Measurements from ENCODE around the gene TMEM163. TPM values are rescaled to one million over a fixed set of nuclear protein-coding genes. Genes with fewer than 3 reads are reported as not detected.
A peak's percentile ranks its signal among the peaks of the same experiment; 100 is the strongest.
"Not testable (repeated sequence)": the region's sequence is repeated elsewhere in the genome, so short reads cannot be mapped to it uniquely, and the experiment has no call there.

TMEM163 gene
- total RNA-seq, 1 donor from 2014 or later = 2.4 TPM

DNA sequence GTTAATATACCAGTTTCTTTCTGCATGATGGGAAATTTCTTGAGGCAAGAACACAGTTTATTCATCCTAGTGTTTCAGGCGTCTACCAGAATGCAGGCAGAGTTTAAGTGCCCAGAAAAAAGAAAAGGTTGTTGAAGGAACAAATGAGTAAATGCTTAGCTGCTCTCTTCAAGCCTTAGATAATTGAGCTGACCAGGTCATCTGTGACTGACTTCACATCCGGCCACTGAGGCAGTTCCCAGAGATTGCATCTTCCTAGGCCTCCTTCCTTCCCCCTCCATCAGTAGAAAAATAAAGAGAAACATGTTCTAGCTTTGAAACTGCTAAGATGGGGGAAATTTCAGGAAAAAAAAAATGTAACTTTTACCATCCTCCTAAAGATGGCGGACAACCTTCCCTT, 9.4 kb upstream of the TMEM163 start:
- no peak for DNase-seq (ENCODE audit: low read depth)
- Histone ChIP-seq H3K4me3 (ENCODE audit: low read depth, low read length) (no peak overlapping the region), H3K27me3 (ENCODE audit: control insufficient read depth, insufficient read depth, low read length) (no peaks in the 10 kb centered on the region), H3K36me3 (ENCODE audit: control insufficient read depth, insufficient read depth, low read length) (no peaks in the 10 kb centered on the region)
- TF ChIP-seq, protein P1, sequence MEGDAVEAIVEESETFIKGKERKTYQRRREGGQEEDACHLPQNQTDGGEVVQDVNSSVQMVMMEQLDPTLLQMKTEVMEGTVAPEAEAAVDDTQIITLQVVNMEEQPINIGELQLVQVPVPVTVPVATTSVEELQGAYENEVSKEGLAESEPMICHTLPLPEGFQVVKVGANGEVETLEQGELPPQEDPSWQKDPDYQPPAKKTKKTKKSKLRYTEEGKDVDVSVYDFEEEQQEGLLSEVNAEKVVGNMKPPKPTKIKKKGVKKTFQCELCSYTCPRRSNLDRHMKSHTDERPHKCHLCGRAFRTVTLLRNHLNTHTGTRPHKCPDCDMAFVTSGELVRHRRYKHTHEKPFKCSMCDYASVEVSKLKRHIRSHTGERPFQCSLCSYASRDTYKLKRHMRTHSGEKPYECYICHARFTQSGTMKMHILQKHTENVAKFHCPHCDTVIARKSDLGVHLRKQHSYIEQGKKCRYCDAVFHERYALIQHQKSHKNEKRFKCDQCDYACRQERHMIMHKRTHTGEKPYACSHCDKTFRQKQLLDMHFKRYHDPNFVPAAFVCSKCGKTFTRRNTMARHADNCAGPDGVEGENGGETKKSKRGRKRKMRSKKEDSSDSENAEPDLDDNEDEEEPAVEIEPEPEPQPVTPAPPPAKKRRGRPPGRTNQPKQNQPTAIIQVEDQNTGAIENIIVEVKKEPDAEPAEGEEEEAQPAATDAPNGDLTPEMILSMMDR (IDR thresholded peaks at IDR 0.05; ENCODE audit: insufficient read depth, low read length, poor library complexity, severe bottlenecking) = no peak

DNA sequence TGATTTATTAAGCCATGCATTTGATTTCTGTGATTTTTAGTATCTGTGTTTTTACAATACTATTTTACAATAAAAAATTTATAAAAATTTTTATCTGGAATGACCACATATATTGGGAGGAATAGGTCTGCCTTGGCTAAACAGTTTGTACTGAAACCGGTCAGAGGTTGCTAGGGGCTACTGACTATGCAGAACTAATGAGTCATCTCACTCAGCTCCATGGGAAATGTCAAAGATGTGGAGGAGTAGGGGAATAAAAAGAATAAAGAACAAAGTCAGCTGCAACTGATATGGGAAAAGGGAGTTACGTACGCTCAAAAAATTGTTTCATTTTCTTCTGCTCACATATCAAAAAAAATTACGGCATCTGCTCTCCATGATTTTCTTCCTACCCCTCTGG, 8.6 kb upstream of the TMEM163 start:
- DNase-seq (ENCODE audit: low read depth) = peak; percentile 62
- H3K27me3 ChIP-seq (ENCODE audit: control insufficient read depth, insufficient read depth, low read length) = no peaks in the 10 kb centered on the region
- TF ChIP-seq, protein P1 (IDR thresholded peaks at IDR 0.05; ENCODE audit: insufficient read depth, low read length, poor library complexity, severe bottlenecking) = no peak
- no peaks in the 10 kb centered on the region for H3K36me3 ChIP-seq (ENCODE audit: control insufficient read depth, insufficient read depth, low read length)
- no peak overlapping the region for H3K4me3 ChIP-seq (ENCODE audit: low read depth, low read length)

DNA sequence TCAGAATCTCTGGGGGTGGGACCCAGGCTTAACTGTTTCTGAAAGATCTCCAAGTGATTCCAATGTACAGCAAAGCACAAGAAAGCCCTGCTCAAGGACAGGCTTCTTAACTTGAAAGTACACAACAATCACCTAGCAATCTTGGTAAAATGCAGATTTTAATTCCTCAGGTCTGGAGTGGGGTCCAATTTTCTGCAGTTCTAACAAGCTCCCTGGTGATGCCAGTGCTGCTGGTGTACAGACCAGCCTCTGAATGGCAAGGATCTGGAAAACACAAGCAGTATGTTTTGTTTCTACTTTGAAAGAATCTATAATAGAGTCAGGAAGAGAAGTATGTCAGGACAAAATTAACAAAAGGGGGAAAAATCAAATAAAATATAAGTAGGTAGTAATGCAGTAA, 7.8 kb upstream of the TMEM163 start:
- no peak overlapping the region for H3K4me3 ChIP-seq (ENCODE audit: low read depth, low read length)
- no peak for DNase-seq (ENCODE audit: low read depth)
- H3K27me3 ChIP-seq (ENCODE audit: control insufficient read depth, insufficient read depth, low read length) = no peaks in the 10 kb centered on the region
- no peaks in the 10 kb centered on the region for H3K36me3 ChIP-seq (ENCODE audit: control insufficient read depth, insufficient read depth, low read length)
- TF ChIP-seq, protein P1 (IDR thresholded peaks at IDR 0.05; ENCODE audit: insufficient read depth, low read length, poor library complexity, severe bottlenecking) = no peak

DNA sequence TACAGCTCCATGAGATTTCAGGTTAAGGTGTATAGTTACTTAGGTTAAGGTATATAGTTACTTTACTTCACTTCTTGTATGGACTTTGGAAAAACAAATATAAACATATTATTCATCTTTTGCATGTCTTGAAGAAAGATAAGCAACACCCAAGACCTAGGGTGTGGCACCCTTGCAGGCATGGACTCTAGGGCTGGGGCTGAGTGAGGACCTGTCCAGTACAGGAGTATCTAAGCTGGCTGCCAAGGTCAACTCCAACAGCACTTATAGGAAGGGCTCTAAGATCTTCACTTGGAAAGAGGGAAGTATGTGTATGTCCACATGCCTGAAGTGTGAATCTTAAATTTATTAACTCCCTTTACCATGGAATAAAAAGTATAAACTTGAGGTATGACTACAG, 7.1 kb upstream of the TMEM163 start:
- no peaks in the 10 kb centered on the region for H3K36me3 ChIP-seq (ENCODE audit: control insufficient read depth, insufficient read depth, low read length)
- DNase-seq (ENCODE audit: low read depth) = no peak

DNA sequence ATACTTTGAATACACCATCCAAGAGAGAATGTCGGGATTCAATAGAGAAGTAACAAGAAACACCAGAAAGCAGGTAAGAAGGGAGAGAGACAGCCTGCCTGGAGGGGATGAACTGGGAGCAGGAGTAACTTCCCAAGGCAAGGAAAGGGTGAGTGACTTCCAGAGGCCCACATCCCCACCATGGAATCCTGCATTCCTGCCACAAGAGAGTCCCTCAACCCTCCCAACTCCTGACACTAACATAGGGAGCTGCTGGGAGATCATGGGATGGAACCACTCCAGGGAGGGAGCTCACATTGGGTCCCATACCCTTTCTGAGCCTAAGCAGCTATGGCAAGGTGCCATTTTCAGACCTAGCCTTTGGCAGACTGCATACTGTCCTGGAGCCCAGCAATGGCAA, 5.5 kb upstream of the TMEM163 start:
- DNase-seq (ENCODE audit: low read depth) = no peak
- TF ChIP-seq, protein P1 (IDR thresholded peaks at IDR 0.05; ENCODE audit: insufficient read depth, low read length, poor library complexity, severe bottlenecking) = no peak
- Histone ChIP-seq H3K27me3 (ENCODE audit: control insufficient read depth, insufficient read depth, low read length) (peaks cover 3% of the 10 kb centered on the region), H3K36me3 (ENCODE audit: control insufficient read depth, insufficient read depth, low read length) (no peaks in the 10 kb centered on the region), H3K4me3 (ENCODE audit: low read depth, low read length) (no peak overlapping the region)

More for the DNA sequence above, 7.1 kb upstream of the TMEM163 start:
- H3K27me3 ChIP-seq (ENCODE audit: control insufficient read depth, insufficient read depth, low read length) = no peaks in the 10 kb centered on the region
- no peak overlapping the region for H3K4me3 ChIP-seq (ENCODE audit: low read depth, low read length)
- TF ChIP-seq, protein P1 (IDR thresholded peaks at IDR 0.05; ENCODE audit: insufficient read depth, low read length, poor library complexity, severe bottlenecking) = no peak

DNA sequence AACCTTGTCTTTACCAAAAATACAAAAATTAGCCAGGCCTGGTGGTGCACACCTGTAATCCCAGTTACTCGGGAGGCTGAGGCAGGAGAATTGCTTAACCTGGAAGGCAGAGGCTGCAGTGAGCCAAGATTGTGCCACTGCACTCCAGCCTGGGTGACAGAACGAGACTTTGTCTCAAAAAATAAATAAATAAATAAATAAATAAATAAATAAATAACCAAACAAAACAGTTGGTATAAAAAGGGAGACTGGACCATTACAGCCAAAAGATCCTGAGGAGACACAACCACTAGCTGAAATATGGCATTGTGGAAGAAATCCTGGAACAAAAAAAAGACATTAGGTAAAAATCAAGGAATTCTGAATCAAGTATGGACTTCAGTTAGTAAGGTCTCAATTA, 4.9 kb upstream of the TMEM163 start:
- not testable (repeated sequence) for DNase-seq (ENCODE audit: low read depth); H3K27me3 ChIP-seq (ENCODE audit: control insufficient read depth, insufficient read depth, low read length); H3K4me3 ChIP-seq (ENCODE audit: low read depth, low read length); H3K36me3 ChIP-seq (ENCODE audit: control insufficient read depth, insufficient read depth, low read length)

All from kidney epithelial cell (primary cell).